Measurements from ENCODE around the gene RHBDL1.
A peak's percentile ranks its signal among the peaks of the same experiment; 100 is the strongest.
"Not testable (repeated sequence)": the region's sequence is repeated elsewhere in the genome, so short reads cannot be mapped to it uniquely, and the experiment has no call there.

RHBDL1 gene

DNA sequence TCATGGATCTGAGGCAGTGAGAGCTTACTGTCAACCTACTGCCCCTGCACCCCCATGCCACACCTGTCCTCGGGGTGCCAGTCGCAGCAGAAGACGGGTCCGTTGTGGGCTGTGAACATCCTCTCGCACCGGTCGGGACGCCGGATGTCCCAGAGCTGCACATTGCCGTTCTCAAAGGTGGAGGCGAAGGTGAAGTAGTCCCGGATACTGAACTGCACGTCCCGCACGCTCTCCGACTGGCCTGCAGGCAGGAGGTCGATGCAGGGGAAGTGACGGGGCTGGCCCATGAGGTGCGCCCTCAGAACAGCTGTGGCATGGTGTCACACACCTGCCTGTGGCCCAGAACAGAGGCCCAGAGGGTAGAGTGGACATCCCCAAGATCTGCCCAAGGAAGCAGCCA lies 12.0 kb downstream of the RHBDL1 start:
- no peak for DNase-seq

GRCh38 chr16:689175-689897 lies 13.9 kb downstream of the RHBDL1 start:
- DNase-seq = no peak

- DNase-seq = not testable (repeated sequence)
Measured at GRCh38 chr16:691242-691641, 15.8 kb downstream of the RHBDL1 start.

GRCh38 chr16:692356-693108 lies 17.1 kb downstream of the RHBDL1 start:
- DNase-seq = no peak

DNA sequence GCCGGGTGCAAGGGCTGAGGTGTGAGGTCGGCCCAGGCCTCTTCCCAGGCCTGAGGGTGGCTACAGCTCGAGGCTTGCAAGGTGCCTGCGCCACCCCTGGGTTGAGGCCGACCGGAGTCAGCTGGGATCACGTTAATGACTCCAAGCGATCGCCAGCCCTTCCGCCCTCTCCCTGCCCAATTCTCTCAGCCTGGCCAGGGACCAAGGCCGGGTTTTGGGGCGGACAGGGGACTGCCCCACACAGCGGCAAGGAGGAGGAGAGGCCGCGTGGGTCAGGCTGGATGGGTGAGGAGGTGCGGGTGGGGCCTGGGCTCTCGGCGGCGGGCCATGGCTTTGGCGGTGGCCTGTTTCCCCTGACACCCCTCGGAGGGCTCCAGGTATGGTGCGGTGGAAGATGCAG lies 17.9 kb downstream of the RHBDL1 start:
- DNase-seq = no peak

DNA sequence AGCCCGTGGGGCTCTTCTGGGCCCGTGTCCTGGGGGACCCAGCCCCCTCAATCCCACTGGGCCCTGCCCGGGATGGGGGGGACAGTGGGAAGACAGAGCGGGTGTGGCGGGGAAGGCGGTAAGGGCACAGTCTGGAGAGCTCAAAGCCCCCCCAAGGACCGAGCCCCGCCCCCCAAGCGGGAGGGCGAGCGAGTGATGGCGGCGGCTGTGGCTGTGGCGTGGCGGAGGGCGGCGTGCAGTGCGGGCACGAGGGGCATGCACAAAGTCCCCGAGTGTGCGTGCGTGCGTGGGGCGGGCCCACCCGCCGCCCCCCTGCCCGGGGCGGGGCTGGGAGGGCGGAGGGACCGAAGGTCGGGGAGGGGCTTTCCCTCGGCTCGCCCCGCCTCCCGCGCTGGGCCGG lies 18.3 kb downstream of the RHBDL1 start:
- DNase-seq = peak in 1 of 5 experiments; percentile 31

- DNase-seq = no peak
Measured at GRCh38 chr16:694187-694862, 18.9 kb downstream of the RHBDL1 start.

- DNase-seq = no peak
Measured at GRCh38 chr16:694863-695354, 19.4 kb downstream of the RHBDL1 start.

GRCh38 chr16:695355-696089 lies 20.1 kb downstream of the RHBDL1 start:
- peak; percentile 45 to 71 (median 51) for DNase-seq

DNA sequence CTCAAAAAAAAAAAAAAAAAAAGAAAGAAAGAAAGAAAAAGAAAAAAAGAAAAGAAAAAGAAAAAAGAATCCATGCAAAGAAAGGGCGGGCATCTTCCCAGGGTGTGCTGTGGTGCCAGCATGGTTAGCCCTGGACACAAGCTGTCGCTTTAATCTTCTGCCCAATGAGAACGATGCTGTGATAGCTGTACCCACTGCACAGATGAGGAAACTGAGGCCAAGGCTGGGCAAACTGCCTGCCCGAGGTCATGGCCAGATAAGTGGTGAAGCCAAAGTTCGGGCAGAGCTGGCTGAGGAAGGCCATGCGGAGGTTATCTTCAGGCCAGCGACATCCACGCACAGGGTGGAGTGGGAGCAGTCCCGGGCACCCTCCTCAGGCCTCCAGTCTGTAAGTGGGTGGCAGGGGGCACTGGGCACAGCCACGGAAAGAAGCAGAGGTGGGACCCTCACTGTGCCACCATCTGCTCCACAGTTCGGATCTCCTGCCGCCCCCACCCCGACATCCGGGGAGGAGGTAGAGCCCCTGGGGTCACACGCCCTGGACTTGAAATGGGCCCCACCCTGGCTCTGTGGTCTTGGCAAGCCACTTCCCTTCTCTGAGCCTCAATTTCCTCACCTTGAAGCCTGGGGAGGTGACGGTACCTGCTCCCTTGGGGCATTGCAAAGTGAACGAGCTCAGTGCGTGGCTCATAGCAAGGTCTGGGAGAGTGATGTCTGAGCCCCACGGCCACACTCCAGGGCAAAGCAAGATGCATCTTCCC lies 23.6 kb downstream of the RHBDL1 start:
- DNase-seq = no peak

GRCh38 chr16:700684-701584 lies 25.5 kb downstream of the RHBDL1 start:
- DNase-seq = peak in 3 of 5 experiments; percentile 30 to 40 (median 36)

- no peak for DNase-seq
Measured at GRCh38 chr16:702341-702740, 26.9 kb downstream of the RHBDL1 start.

DNA sequence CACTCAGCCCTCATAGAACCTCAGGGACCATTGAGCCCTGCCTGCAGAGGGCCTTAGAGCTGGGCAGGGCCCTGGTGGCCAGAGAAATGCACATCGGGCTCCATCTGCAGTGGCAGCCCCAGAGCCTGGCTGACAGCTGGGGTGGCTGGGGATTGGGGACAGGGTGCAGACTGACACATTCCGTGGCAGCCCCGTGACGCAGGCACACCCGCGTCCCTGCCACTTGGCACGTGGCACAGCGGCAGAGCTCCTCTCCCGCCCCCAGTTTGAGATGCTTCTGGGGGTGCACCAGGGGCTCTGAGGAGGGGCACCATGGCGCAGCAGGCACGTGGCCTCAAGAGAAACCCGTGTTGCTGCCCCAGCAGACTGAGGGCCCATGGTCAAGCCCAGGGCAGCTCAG lies 27.9 kb downstream of the RHBDL1 start:
- DNase-seq = no peak

DNA sequence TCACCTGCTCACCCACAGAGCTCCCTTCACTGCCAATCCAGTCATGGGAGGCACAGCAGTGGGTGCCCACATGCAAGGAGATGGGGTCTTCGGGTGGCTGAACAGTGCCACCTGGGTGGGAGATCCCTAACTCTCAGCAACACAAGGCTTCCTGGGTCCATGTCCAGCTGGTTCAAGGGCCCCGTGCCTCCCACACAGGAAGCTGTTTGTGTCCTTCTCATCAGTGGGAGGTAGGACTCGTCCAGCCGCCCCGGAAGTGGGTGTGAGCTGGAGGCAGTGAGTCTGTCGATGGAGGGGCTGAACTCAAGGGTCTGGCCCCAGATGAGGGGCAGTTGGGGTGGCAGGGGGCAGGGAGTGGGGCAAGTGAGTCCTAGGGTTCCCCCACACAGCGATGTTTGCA lies 28.6 kb downstream of the RHBDL1 start:
- no peak for DNase-seq

- DNase-seq = no peak
Measured at GRCh38 chr16:704552-705380, 29.3 kb downstream of the RHBDL1 start.

DNA sequence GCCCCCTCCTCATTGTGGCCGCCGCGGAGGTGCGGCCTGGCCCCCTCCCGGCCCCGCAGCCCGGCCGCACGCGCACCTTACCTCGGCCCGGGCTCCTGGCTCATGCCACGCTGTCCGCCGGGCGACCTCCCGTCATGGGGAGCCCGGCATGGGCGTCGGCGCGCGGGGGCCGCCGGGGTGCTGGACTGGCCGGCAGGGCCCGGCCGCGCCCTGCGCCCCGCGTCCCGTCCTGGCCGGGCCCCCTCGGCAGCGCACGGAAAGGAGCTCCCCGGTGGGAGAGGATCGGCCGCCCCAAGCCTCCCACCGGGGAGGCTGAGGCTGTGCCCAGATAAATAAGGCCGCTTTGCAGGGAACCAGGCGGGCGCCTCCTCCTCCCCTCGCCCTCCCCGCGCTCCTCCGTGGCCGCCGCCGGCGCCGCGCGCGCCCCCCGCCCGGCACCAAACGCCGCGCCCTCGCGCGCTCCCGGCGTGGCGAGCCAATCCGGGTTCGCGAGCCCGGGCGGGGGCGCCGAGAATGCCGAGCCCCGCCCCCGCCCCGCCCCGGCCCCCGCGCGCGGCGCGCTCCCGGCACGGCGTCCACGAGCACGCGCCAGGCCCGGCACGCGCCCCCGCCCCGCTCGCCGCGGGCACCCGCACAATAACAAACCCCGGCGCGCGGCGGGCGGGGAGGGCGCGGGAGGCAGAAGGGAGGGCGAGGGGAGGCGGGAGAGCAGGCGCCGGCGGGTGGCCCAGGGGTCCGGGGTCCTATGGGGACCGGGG lies 30.1 kb downstream of the RHBDL1 start, which contains the start of gene FBXL16:
FBXL16 (minus strand) TSS at position 371 of the 758 bp plus-strand sequence. CDS start 8,396 bp downstream, outside the sequence.
- no peak for DNase-seq

DNA sequence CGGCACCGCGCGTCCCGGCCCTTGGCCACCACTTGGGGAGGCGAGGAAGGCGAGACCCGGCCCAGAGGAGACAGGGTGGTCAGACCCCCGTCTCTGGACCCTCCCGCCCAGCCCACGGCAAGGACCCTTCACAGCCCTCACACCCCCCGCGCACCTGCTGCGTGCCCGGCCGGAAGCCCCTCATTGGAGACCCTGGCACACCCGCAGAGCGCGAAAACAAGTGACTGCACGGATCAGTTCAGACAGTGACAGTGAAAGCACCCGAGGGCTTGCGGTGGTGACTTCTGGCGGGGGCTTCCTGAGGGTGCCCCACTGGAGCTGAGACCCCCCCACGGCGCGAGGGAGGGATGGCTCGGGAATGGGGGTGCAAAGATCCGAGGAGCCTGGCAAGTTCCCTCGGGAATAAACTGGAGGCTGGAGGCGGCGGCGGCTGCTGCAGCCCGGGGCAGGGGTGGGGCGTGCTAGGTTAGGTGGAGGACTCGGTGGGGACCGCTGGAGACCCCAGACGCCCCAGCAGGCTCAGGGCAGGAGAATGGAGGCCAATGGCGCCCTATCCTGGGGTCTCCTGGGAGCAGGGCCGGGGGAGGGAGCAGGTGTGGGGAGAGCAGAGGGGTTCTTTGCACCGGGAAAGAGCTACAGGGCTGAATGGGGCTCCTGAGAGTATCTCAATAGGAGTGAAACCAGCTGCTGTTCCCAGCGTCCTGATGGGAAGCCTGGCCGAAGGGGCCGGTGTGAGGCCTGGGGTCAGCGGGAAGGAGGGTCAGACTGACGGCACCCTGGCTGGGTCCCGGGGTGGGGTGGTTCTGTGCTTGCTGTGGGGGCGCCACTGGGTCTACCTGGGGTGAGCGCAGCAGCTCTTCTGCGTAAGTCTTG lies 31.0 kb downstream of the RHBDL1 start:
- DNase-seq = no peak

DNA sequence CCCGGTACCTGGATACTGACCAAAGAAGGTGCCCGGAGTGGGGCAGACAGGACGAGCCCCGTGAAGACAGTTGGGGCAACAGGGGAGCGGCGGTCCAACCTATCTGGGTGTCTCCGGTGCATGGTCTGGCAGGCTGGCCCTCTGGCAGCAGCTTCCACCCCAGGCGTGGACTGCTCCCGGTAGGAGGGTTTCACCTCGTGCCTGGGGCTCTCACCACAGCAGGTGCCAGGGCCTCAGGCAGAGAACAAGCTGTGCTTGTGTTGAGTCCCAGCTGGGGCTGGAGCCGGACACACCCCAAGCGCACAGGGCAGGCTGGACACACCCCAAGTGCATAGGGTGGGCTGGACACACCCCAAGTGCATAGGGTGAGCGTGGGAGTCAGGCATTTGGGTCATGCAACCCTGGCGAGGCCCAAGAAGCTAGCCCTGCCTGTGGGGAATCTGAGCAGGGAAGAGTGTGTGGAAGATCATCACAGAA lies 31.6 kb downstream of the RHBDL1 start:
- no peak for DNase-seq

Data from T-helper 2 cell (primary cell).